A549 treated with ZK216348 at 1 μM for 4 hours (cell line): ENCODE data around the gene C1QTNF6. TPM values are rescaled to one million over a fixed set of nuclear protein-coding genes. Genes with fewer than 3 reads are reported as not detected.

ENCODE experiments used
- total RNA-seq: library from RNA; stranded (reverse); fragments of 200-300 nt; extraction: Qiagen RNA extraction; gene quantifications from 5 replicates; pipeline ENCODE4 v1.2.3, GENCODE V29; 2022; ENCODE audit warnings: low read depth

C1QTNF6 gene
- 6.8 to 14.8 TPM (median 12.6 TPM) in 5 replicates for total RNA-seq

DNA sequence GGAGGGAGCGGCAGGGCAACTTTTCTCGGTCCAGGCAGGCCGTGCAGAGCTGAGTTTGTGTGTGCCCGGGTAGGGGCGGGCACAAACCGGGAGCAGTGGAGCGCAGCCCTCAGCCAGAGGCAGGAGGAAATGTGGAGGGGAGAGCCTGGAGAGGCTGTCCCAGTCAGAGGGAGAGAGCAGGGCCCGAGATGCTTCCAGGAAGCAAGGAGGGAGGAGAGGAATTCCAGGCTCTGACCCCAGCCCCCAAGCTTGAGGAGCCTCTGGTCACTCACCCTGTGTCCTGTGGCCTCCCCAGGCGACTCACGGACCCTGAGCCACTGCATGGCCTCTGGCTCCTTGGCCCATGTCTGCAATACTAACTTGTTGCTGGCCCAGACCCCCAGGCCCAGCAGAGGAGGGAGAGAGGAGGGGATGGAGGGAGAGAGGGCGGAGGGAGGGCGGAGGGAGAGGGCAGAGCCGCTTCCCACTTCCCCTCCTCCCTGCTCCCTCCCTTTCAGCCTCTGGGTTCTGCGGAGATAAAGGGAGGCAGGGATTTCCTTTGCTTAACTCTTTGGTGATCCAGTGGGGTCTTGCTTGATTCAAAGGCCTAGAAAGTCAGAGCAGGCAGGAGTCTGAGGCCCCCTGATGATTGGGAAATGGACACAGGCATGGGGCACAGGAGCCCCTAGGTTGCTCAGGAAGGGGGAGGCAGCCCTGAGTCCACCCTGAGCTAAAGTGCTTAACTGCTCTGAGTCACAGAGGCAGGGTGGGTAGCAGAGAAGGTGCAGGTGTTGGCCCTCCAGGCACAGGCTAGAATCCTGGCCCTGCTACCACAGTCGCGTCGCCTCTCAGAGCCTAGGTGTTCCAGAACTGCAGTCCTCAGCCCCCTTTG, at the start of gene C1QTNF6:
C1QTNF6 (minus strand) TSS at position 357 of the 871 bp plus-strand sequence; CDS start at position 323, 34 bp downstream.

DNA sequence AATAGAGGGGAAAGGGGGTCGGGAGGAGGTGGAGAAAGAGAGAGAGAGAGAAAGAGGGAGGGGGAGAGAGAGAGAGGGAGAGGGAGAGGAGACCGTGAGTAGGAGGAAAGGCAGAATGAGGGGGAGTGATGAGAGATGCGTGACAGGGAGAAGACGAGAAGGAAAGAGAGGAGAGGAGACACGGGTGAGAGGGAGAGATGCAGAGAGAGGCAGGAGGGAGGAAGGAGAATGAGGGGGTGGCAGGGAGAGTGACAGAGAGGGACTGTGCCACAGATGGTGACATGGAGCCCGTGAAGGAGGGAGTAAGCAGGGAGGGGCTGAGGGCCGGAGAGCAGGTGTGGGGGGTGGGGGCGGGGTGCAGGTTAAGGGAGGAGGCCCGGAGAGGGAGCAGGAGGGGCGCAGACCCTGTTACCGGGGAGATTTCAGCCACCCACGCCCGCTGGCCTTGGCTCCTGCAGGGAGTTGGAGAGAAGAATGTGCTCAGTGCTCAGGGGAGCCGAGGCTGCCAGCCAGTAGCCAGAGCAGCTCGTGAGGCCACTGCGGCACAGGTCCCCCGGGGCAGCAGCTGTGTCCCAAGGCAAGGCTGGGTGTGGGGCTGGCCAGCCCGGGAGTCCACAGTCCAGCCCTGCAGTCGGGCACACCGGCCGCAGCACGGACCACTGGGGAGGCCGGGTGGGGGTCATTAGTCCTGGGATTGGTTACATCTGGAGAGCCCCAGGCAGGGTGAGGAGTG, 24.3 kb upstream of the C1QTNF6 start, which contains the start of gene SSTR3:
SSTR3 (minus strand) TSS at position 304 of the 733 bp plus-strand sequence. CDS start 4,674 bp downstream, outside the sequence.

Other genes with a start within 250 kb of the C1QTNF6 start
- gene TST, start 168.8 kb downstream of the C1QTNF6 start, total RNA-seq, result 34.3 to 66.5 TPM (median 58.4 TPM) in 5 replicates
- 36.6 to 83.3 TPM (median 73.9 TPM) in 5 replicates for gene MPST, start 168.5 kb downstream of the C1QTNF6 start, total RNA-seq
- gene KCTD17, start 136.5 kb downstream of the C1QTNF6 start, total RNA-seq, result 13.3 to 29.1 TPM (median 26.7 TPM) in 5 replicates
- not detected in 5 replicates for gene TMPRSS6, start 78.5 kb downstream of the C1QTNF6 start, total RNA-seq
- gene IL2RB, start 38.3 kb downstream of the C1QTNF6 start, total RNA-seq, result 0.11 to 0.25 TPM (median 0.14 TPM) in 5 replicates
- gene SSTR3, start 24.2 kb upstream of the C1QTNF6 start, total RNA-seq, result not detected in 5 replicates
- gene RAC2, start 56.0 kb upstream of the C1QTNF6 start, total RNA-seq, result 0.19 to 0.22 TPM in 2 of 5 replicates, not detected in the others
- gene CYTH4, start 94.3 kb upstream of the C1QTNF6 start, total RNA-seq, result 0.34 to 2.1 TPM (median 0.76 TPM) in 5 replicates
- 3.5 to 9.6 TPM (median 8.7 TPM) in 5 replicates for gene ELFN2, start 239.2 kb upstream of the C1QTNF6 start, total RNA-seq